HG02884 (cell line): ENCODE data around the gene ULK4.

Experiments used
- ATAC-seq: cut with Tn5 transposase; IDR thresholded peaks from one replicate; pipeline ENCODE4 v1.9.1; 2021; ENCODE audit warnings: mild to moderate bottlenecking, moderate library complexity; ENCODE audit not compliant: unreplicated experiment

The ULK4 gene

DNA sequence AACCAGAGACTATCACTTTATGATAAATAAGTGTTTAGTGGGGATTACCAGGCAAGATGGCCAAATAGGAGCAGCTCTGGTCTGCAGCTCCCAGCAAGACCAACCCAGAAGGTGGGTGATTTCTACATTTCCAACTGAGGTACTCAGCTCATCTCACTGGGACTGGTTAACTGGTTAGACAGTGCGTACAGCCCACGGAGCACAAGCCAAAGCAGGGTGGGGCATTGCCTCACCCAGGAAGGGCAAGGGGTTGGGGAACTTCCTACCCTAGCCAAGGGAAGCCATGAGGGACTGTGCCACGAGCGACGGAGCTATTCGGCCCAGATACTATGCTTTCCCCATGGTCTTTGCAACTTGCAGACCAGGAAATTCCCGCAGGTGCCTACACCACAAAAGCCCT is 591.6 kb downstream of the ULK4 start:
- ATAC-seq: no peak

DNA sequence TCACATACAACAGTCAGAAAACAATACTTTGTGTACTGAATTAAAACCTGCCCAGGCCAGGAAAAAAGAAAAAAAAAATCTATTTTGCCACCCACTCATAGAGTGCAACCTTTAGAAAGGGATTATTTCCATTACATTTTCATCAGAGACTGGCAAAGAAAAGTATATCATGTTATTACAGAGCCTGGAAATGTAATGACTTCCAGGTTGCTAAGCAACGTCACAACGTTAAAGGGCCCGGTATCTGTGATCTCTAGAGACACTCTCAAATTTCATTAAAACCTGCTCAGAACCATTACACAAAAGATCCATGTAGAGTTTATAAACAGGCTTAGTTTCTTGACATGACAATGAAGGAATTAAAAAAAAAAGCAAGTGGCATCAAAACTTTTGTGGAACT is 592.1 kb downstream of the ULK4 start:
- no peak for ATAC-seq

DNA sequence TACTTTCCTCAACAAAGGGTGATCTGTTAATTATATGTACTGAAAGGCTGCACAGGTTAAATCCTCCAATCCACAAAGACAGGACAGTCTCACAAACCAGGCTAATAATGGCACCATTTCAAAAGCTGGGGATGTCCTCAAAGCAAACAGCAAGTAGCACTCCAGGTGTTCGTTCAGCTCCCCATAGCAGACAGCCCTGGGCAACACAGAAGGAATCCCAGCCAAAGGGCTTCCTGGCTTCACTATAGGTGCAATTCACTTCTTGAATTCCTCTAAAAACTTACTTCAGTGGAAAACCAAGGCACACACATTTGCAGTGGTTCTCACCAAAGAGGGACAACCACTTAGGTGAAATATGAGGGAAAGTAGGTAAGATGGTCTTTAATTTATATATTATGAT is 595.9 kb downstream of the ULK4 start:
- no peak for ATAC-seq

DNA sequence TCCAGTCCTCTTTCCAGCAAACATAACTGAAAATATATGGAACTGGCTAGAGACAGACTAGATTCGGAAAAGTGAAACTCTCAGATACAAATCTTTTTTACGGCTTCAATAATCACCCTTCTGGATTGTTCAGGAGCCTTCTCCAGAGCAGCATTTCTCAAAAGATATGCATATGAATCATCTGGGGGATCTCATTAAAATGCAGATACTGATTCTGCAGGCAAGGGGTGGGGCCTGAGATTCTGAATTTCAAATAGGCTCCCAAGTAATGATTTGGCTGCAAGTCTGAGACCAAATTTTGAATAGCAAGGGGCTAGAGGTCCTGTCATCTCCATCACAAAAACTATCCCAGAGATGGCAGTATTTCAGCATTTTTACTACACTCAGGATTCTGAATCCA is 597.2 kb downstream of the ULK4 start:
- ATAC-seq: no peak

DNA sequence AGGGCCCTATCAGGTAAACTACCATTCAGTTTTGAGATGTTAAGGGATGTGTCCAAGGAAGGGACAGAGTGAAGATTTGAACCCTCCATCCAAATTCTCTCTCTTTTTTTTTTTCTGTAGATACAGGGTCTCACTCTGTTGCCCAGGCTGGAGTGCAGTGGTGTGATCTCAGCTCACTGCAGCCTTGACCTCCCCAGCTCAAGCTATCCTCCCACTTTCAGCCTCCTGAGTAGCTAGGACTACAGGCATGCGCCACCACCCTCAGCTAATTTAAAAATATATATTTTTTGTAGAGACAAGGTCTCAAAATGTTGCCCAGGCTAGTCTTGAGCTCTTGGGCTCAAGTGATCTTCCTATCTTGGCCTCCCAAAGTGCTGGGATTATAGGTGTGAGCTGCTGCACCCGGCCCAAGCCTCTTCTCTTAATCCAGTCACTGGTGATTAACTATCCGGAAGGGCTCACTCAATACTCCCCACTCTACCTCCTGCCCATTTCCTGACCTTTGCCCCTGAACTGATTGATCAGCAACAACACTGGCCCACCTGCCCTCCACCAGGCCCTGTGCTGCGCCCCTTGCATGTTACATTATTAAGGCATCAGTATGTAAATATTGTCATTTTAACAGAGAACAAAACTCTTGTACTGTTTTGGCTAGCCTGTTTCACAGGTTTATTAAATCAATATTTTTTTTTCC is 597.9 kb downstream of the ULK4 start:
- no peak for ATAC-seq

DNA sequence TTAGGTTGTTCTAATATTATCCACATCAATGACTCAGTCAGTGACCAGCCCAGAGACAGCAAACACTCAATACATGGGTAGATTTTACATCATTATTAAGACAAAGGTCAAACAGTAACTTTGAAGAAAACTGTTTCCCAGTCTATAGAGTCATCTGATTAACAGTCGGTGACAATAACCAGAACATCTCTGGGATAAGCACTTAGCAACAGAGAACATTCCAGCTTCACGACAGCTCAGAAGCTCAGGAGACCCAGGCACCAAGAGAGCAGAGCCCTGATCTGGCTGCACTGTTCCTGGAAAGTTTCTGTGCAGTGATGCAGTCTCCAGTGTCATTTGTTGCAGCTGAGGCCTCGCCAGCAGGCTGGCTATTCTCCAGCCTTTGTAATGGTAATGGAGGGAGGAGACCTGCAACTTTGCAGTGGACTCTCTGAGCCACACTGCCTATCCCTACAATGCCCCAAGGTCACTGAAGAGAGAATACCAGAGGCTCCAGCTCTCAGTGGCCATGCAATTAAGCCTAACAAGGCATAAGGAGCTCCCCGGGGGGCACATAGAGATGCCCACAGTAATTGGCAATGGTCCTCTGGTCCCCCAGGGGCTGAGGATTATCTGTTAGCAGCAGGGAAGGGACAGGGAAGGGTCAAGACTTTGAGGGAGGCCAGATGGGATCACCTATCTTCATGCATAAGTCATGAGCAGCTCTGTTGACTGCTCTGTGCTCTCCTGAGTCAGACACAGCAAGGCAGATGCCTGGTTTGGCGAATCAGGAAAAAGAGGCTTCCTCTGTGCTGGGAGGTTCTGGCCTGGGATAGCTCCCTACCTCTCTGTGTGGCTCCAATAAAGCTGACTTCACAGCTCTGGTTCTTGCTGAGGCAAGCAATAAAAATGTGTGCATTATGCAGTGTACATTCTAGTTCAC is 599.0 kb downstream of the ULK4 start:
- no peak for ATAC-seq

DNA sequence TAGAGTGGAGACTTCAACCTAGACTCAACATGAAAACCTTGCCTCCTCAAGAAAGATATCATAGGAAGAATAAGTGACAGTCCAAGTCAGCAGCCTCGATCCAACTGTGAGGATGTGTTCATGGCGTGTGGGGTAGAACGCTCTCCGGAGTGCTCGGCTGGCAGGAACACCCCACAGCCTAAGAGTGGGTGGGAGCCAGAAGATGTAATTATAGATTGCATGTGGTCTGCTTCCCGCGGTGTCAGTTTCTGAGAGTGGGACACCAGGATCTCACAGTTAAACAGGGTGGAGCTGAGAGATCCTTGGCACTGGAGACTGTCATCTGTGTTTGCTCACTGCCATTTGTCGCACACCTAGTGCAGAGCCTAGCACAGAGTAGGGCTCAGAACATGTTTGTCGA is 604.6 kb downstream of the ULK4 start:
- ATAC-seq: no peak

DNA sequence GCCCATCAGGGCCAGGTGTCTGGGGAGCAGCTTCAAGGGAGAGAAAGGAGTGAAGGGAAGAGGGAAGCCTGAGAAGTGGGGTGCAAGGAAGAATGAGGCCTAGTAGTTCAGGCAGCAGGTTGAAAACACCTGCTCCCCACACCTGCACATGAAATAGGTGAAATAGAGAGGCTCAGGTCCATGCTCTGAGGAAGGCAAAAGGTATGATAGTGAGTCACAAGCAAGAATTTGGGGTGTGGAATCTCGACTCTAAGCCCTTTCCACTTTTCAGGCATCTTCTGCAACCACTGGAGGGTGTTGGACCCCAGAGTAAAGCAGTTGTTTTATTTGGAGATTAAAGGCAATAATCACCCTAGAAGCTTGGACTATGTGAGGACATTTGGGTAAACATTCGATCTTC is 605.1 kb downstream of the ULK4 start:
- ATAC-seq: no peak

DNA sequence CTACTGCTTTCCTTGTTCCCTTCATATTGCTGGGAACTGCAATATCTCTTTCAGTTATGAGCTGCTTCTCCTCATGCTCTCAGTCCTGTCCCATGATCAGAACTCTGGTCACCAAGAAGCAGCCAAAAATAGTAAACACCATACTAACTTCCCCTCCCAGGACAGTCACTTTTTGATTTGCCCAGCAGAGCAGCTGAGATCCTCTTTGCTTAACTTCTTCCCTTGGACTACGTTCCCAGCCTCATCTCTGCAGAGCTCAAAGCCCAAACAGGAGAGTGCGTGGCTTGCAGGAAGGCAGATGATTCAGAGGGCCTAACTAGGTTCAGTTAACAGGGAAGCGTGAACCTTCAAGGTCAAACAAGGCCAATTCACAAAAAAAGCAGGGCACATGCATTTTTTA is 609.4 kb downstream of the ULK4 start:
- no peak for ATAC-seq

DNA sequence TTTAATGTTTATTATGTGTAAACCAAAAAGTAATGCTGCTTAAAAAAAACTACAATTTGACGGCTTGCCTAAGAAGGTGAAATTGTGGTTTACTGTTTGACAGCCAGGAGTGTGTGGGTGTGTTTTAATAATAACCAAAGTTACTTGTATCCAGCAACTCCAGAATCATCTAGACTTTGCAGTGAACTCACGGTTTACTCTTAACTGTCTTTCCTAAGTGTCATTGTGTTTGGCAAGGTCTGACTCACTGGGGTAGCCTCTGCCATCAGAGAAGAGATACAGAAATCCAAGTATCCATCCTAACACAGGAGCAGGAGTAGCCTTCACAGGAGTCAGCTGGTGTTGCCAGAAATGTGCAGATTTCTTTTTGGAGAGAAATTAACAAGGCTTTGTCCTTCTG is 611.5 kb downstream of the ULK4 start:
- no peak for ATAC-seq

DNA sequence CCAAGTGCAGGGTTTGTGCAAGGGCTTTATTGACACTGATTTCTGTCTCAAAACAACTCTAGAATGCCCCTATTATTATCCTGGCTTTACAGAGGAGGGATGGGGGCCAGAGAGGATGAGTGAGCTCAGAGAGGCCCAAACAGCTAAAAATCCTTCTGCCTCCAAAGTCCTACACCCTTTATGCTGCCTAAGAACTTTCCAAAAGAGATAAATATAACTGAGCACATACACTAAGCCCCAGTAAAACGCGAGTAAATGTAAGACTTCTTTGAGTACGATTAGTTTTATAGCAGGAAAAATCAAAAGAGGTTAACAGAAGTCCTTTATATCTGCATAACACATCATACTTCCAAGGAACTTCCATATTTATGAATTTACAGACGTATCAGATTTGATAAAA is 613.5 kb downstream of the ULK4 start:
- no peak for ATAC-seq

DNA sequence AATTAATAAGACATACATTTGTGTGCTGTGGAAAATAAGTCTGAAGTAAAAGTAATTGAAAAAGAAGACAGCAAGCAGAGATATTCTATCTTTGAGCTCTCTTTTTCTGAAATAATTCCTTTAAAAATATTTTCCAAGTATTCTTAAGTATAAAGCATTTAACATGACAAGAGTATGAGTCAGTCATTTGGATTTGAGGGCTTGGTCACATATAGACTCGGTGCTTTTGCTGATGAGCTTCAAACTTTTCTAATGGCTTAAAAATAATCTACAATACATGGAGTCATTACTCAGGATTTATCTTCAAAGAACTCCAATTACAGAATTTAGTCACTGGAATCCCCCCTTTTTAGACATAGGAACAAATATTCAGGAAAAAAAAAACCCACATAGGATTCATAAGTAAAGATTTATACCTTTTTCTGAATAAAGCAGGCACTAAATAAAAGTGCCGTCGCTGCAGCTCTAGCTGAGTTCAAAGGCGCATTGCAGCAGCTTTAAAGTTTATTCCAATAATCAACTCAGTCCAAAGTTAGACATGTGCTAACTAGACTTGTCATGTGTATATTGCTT is 615.1 kb downstream of the ULK4 start:
- ATAC-seq: no peak

DNA sequence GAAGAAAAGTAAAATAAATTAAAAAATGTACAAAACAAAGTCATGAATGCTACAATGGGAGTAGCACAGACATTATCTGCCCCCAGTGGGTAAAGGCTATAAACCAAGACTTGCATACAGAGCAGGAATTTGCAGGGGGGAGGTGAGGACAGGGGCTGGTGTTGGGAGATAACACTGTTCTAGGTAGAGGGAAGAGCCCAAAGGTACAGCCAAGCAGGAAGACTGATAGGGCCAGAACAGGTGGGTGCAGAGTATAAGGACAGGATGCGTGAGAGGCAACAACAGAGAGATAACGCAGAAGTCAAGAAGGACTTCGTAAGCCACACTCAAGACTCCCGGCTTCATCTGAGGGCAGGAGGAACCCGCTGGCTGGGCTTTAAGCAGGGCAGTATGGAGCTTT is 616.1 kb downstream of the ULK4 start:
- no peak for ATAC-seq

DNA sequence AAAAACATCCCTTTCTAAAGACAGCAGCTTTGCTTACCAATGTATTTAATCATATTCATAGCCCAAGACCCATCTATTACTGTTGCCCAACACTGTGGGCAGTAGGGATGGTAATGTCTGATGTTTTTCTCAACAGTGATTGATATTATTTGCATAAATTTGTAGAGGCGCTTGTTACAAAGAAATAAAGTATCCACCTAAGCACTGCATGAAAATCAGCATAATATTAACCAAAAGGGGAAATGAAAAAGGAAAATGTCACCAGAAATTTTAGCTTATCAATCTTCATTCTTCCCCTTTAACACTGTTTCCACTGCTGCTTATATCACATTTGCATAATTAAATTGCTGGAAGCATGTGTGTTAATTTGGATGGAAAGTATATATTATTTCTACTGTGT is 622.1 kb downstream of the ULK4 start:
- ATAC-seq: no peak

DNA sequence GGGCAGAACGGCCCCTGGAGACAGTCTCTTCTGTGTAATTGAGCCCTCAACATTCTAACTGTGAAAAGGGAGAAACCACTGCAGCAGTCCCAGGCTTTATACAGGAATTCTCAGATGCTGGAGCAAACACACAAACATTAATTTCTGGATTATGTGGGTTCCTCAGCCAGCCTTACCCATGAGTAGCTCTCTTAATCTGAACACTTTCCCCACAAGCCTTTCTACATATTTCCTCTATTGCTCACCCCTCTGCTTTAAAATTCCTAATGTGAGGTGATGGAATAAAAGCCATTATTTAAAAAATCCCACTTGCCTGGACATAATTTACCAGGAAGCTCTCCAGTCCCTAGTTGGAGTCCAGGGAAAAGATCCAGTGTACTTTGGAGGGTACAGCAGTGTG is 623.6 kb downstream of the ULK4 start:
- ATAC-seq: no peak

DNA sequence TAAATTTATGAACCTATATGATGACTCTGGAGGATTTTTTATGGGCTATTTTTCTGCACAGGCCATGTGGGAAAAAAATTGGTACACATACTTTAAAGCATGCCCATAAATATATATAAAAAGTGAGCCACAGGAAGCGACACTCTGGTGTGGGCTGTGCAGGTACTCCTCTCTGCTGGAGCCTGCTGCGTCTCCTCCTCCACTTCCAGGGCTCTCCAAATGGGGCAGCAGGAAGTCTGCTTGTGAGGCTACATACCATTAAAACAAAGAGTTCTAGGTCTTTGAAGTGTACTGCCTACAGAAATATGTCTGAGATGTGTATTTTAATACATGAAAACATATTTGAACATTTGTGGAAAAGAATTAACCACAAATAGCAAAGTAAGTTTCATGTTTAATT is 627.5 kb downstream of the ULK4 start:
- ATAC-seq: no peak

DNA sequence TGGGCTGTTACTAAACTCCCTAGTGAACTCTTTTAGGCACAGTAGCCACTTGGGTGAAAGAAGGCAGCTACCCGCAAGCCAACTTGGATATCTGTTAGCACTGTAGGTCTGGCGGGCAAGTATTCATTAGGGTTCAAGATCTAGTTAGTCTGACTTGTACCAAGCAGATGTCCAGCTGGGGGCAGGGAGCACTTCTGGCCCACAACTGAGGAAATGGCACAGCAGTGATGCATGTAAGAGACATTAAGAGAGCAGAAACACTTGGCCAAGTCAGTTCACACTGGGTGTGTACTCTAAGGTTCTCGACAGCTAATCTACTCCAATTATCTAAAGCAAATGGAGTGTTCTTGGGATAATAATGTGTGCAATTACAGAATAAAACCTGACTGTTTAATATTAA is 630.9 kb downstream of the ULK4 start:
- ATAC-seq: no peak

DNA sequence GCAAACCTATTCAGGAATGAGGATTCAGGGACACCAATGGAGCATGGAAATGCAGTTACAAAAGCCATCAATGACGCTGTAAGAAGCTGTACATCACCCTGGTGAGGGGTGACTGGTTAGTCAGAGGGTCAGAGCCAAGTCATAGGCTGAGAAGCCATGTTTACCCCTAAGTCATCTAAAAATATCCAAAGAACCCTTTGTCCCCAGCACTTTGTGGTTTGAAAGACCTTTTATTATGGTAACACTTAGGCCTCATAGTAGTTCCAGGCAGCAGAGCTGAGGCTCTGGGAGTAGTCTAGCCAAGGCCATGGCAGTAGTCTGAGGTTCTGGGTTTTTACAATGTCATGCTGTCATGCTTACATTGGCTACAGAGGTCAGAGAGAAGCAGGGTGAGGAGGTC is 631.4 kb downstream of the ULK4 start:
- no peak for ATAC-seq

DNA sequence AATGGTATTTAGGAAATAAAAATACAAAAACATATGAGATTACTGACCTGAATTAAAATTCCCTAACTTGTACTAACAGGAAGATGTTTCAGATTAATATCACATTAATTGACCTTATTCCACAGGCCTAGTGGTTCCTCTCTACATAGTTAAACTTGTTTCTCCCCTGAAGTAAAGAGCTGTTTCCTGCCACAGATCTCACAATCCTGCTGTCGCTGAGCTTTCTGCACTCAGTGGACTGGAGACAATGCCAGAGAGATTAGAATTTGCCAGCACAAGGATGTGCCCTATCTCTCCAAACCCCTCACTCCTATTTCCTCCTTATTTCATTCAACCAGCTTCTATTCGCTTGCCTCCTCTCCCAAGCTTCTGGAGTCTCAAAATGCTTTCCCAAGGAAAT is 632.0 kb downstream of the ULK4 start:
- ATAC-seq: no peak

DNA sequence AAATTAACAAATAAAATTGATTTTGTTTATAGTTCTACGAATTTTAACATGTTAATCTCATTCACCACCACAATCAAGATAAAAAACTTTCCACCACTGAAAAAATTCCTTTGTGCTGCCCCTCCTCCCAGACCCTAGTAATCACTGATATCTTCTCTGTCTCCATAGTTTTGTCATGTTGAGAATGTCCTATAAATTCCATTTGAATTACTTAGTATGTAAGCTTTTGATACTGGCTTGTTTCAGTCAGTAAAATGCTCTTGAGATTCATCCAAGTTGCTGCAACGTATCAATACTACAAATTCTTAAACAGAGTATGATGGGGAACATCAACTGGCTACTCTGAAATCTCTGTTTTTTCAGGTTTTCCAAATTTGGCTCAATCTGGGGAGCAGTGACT is 633.0 kb downstream of the ULK4 start:
- no peak for ATAC-seq

DNA sequence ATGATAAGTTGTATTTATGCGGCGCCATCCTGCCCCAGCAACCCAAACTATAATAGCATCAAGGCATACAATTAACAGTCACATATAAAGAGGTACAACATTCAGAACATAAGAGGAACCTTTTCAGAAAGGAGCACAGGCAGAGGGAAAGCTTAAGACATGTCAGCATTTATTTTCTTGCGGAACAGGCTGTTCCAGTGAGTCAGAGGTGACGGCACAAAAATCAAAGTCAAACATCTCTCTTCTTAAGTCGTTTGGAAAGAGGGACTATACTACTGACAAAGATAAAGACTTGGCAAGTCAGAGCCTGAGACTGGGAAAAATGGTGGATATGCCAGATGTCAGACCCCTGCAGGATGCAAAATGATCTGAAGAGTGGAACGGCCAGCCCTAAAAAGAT is 634.2 kb downstream of the ULK4 start:
- no peak for ATAC-seq

DNA sequence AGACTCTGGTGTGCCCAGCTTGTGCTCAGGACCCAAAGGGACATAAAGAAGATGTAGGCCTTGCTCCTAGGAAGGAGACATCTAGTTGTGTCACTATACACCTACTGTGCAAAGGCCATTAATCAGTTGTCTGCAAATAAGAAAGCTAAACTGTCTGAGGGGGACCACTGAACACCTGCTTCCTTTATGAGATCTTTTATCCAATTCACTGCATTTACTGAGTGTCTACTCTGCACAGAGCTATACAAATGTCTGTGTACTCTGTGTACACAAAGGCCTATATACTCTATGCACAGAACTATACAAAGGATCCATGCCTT is 637.8 kb downstream of the ULK4 start:
- no peak for ATAC-seq
